T-helper 17 cell (primary cell): ENCODE data around the gene CYRIA. TPM values are rescaled to one million over a fixed set of nuclear protein-coding genes. Genes with fewer than 3 reads are reported as not detected.

Experiments used
- ATAC-seq: fragments of 150-1000 bp; cut with Tn5 transposase; 2 replicates; pipeline ENCODE4 v1.10.0; 2021; ENCODE audit warnings: mild to moderate bottlenecking, moderate library complexity
- DNase-seq, 3 donors: peaks; one replicate each; pipeline versions ENCODE4 v3.0.0 to v3.0.0-alpha.2; 2020 to 2021
- H3K9me3 ChIP-seq: one replicate; pipeline ENCODE4 v1.7.0; 2013; ENCODE audit warnings: low read length, mild to moderate bottlenecking; ENCODE audit not compliant: control insufficient read depth, poor library complexity, severe bottlenecking
- H3K27ac Mint-ChIP-seq: one replicate; pipeline ENCODE4 v1.8.0; 2022; ENCODE audit warnings: mild to moderate bottlenecking, moderate library complexity, mixed read lengths
- H3K27me3 Mint-ChIP-seq: one replicate; pipeline ENCODE4 v1.8.0; 2022; ENCODE audit warnings: mixed read lengths
- H3K36me3 Mint-ChIP-seq: one replicate; pipeline ENCODE4 v1.8.0; 2022; ENCODE audit warnings: low read depth, mixed read lengths
- H3K4me1 Mint-ChIP-seq: one replicate; pipeline ENCODE4 v1.8.0; 2022; ENCODE audit warnings: mild to moderate bottlenecking, mixed read lengths
- H3K4me3 Mint-ChIP-seq: one replicate; pipeline ENCODE4 v1.8.0; 2022; ENCODE audit warnings: mild to moderate bottlenecking, moderate library complexity, mixed read lengths
- total RNA-seq, 4 donors: library from RNA in 2 of 4; stranded (reverse) in 2 of 4; gene quantifications; one replicate each; pipeline ENCODE4 v1.2.3 and lab custom pipeline; 2022 to 2026

Gene CYRIA
- total RNA-seq, 2 donors from 2014 or later: 0.68 to 2.4 TPM

GRCh38 chr2:16683576-16683975 is 17.9 kb upstream of the CYRIA start:
- H3K9me3 ChIP-seq: no peaks in the 10 kb centered on the region
- Mint-ChIP-seq H3K27ac (no peak overlapping the region), H3K36me3 (peaks cover 3% of the 10 kb centered on the region), H3K4me3 (no peak overlapping the region), H3K4me1 (peaks cover 5% of the 10 kb centered on the region), H3K27me3 (peaks cover 27% of the 10 kb centered on the region)
- ATAC-seq (no peak), DNase-seq (no peak)

- no peak overlapping the region for H3K4me3 Mint-ChIP-seq
- peaks cover 2% of the 10 kb centered on the region for H3K4me1 Mint-ChIP-seq
- DNase-seq (no peak), ATAC-seq (no peak)
- no peak overlapping the region for H3K27ac Mint-ChIP-seq
- no peaks in the 10 kb centered on the region for H3K9me3 ChIP-seq
- peaks cover 19% of the 10 kb centered on the region for H3K27me3 Mint-ChIP-seq
- H3K36me3 Mint-ChIP-seq: peaks cover 3% of the 10 kb centered on the region
Measured at GRCh38 chr2:16682431-16683118, 16.9 kb upstream of the CYRIA start.

- Mint-ChIP-seq H3K36me3 (peaks cover 3% of the 10 kb centered on the region), H3K4me3 (no peak overlapping the region), H3K27ac (no peak overlapping the region), H3K27me3 (peaks cover 19% of the 10 kb centered on the region), H3K4me1 (peaks cover 2% of the 10 kb centered on the region)
- no peaks in the 10 kb centered on the region for H3K9me3 ChIP-seq
- DNase-seq (no peak), ATAC-seq (no peak)
Measured at GRCh38 chr2:16680781-16681180, 15.1 kb upstream of the CYRIA start.

- Mint-ChIP-seq H3K36me3 (peaks cover 3% of the 10 kb centered on the region), H3K27me3 (peaks cover 21% of the 10 kb centered on the region), H3K4me3 (no peak overlapping the region), H3K4me1 (peaks cover 2% of the 10 kb centered on the region), H3K27ac (no peak overlapping the region)
- ATAC-seq (no peak), DNase-seq (no peak)
- no peaks in the 10 kb centered on the region for H3K9me3 ChIP-seq
Measured at GRCh38 chr2:16680304-16680703, 14.7 kb upstream of the CYRIA start.

GRCh38 chr2:16678964-16679363 is 13.3 kb upstream of the CYRIA start:
- Mint-ChIP-seq H3K27me3 (peaks cover 19% of the 10 kb centered on the region), H3K4me1 (peaks cover 2% of the 10 kb centered on the region), H3K36me3 (peaks cover 3% of the 10 kb centered on the region), H3K4me3 (no peak overlapping the region), H3K27ac (no peak overlapping the region)
- no peak for DNase-seq
- no peak for ATAC-seq
- no peaks in the 10 kb centered on the region for H3K9me3 ChIP-seq

GRCh38 chr2:16677875-16678274 is 12.2 kb upstream of the CYRIA start:
- peaks cover 3% of the 10 kb centered on the region for H3K36me3 Mint-ChIP-seq
- ATAC-seq (no peak), DNase-seq (no peak)
- H3K4me1 Mint-ChIP-seq: peaks cover 2% of the 10 kb centered on the region
- H3K4me3 Mint-ChIP-seq: no peak overlapping the region
- no peaks in the 10 kb centered on the region for H3K9me3 ChIP-seq
- H3K27ac Mint-ChIP-seq: no peak overlapping the region
- H3K27me3 Mint-ChIP-seq: peaks cover 17% of the 10 kb centered on the region

GRCh38 chr2:16675781-16676180 is 10.1 kb upstream of the CYRIA start:
- no peak for DNase-seq
- Mint-ChIP-seq H3K36me3 (no peaks in the 10 kb centered on the region), H3K27ac (no peak overlapping the region), H3K4me3 (no peak overlapping the region), H3K4me1 (no peaks in the 10 kb centered on the region), H3K27me3 (peaks cover 9% of the 10 kb centered on the region)
- no peak for ATAC-seq
- no peaks in the 10 kb centered on the region for H3K9me3 ChIP-seq

GRCh38 chr2:16674154-16674553 is 8.5 kb upstream of the CYRIA start:
- H3K27ac Mint-ChIP-seq: no peak overlapping the region
- ATAC-seq: no peak
- no peaks in the 10 kb centered on the region for H3K36me3 Mint-ChIP-seq
- H3K9me3 ChIP-seq: no peaks in the 10 kb centered on the region
- no peak for DNase-seq
- no peak overlapping the region for H3K4me3 Mint-ChIP-seq
- no peaks in the 10 kb centered on the region for H3K4me1 Mint-ChIP-seq
- peaks cover 9% of the 10 kb centered on the region for H3K27me3 Mint-ChIP-seq

- H3K36me3 Mint-ChIP-seq: peaks cover 2% of the 10 kb centered on the region
- H3K9me3 ChIP-seq: no peaks in the 10 kb centered on the region
- ATAC-seq (no peak), DNase-seq (no peak)
- H3K27ac Mint-ChIP-seq: no peak overlapping the region
- no peaks in the 10 kb centered on the region for H3K4me1 Mint-ChIP-seq
- no peak overlapping the region for H3K4me3 Mint-ChIP-seq
- peaks cover 18% of the 10 kb centered on the region for H3K27me3 Mint-ChIP-seq
Measured at GRCh38 chr2:16671760-16672159, 6.1 kb upstream of the CYRIA start.

- H3K4me3 Mint-ChIP-seq: no peak overlapping the region
- H3K27me3 Mint-ChIP-seq: peaks cover 27% of the 10 kb centered on the region
- peaks cover 5% of the 10 kb centered on the region for H3K36me3 Mint-ChIP-seq
- no peak overlapping the region for H3K27ac Mint-ChIP-seq
- H3K9me3 ChIP-seq: no peaks in the 10 kb centered on the region
- ATAC-seq (no peak), DNase-seq (no peak)
- H3K4me1 Mint-ChIP-seq: peaks cover 16% of the 10 kb centered on the region
Measured at GRCh38 chr2:16669388-16669787, 3.8 kb upstream of the CYRIA start.

GRCh38 chr2:16666449-16666801 is 791 bp upstream of the CYRIA start:
- ATAC-seq (peak; percentile 29), DNase-seq (no peak)
- H3K9me3 ChIP-seq: no peaks in the 10 kb centered on the region
- Mint-ChIP-seq H3K27ac (peak overlapping the region; percentile 75), H3K36me3 (peaks cover 8% of the 10 kb centered on the region), H3K4me1 (peaks cover 20% of the 10 kb centered on the region), H3K4me3 (peak overlapping the region; percentile 92), H3K27me3 (peaks cover 52% of the 10 kb centered on the region)

- Mint-ChIP-seq H3K36me3 (peaks cover 8% of the 10 kb centered on the region), H3K4me3 (peak overlapping the region; percentile 80), H3K27ac (no peak overlapping the region), H3K4me1 (peaks cover 20% of the 10 kb centered on the region), H3K27me3 (peaks cover 66% of the 10 kb centered on the region)
- DNase-seq (no peak), ATAC-seq (no peak)
- H3K9me3 ChIP-seq: no peaks in the 10 kb centered on the region
Measured at GRCh38 chr2:16664809-16665747, 556 bp downstream of the CYRIA start.

GRCh38 chr2:16664052-16664731 is 1.4 kb downstream of the CYRIA start:
- Mint-ChIP-seq H3K27ac (no peak overlapping the region), H3K27me3 (peaks cover 74% of the 10 kb centered on the region), H3K4me3 (peak overlapping the region; percentile 80), H3K4me1 (peaks cover 20% of the 10 kb centered on the region), H3K36me3 (peaks cover 8% of the 10 kb centered on the region)
- no peak for DNase-seq
- peak; percentile 30 for ATAC-seq
- no peaks in the 10 kb centered on the region for H3K9me3 ChIP-seq
